A549 treated with ZK216348 at 1 μM for 4 hours (cell line): ENCODE measurements around the gene GLMP. TPM values are rescaled to one million over a fixed set of nuclear protein-coding genes. Genes with fewer than 3 reads are reported as not detected.

ENCODE experiments used
- total RNA-seq: library from RNA; stranded (reverse); fragments of 200-300 nt; extraction: Qiagen RNA extraction; gene quantifications from 5 replicates; pipeline ENCODE4 v1.2.3, GENCODE V29; 2022; ENCODE audit warnings: low read depth

Gene GLMP
- 33.5 to 46.4 TPM (median 44.5 TPM) in 5 replicates for total RNA-seq

GRCh38 chr1:156295391-156295947 lies at the start of gene GLMP:
GLMP (minus strand) TSS chr1:156295679; CDS start chr1:156295645, 34 bp downstream.

GRCh38 chr1:156338180-156338976 lies 42.9 kb upstream of the GLMP start, which contains the start of the genes CCT3 and TSACC:
CCT3 (minus strand) TSS chr1:156338292; CDS start chr1:156338184, 108 bp downstream.
TSACC (plus strand) TSS chr1:156338526; CDS start chr1:156339758, 1,232 bp downstream.

GRCh38 chr1:156298852-156299357 lies 3.4 kb upstream of the GLMP start, which contains the start of gene VHLL:
VHLL (minus strand) TSS chr1:156299307; CDS start chr1:156299189, 118 bp downstream.

GRCh38 chr1:156284112-156284511 lies 11.4 kb downstream of the GLMP start, which contains the start of gene TMEM79:
TMEM79 (plus strand) TSS chr1:156284325; CDS start chr1:156285227, 902 bp downstream.

GRCh38 chr1:156282479-156283222 lies 12.8 kb downstream of the GLMP start, which contains the start of gene SMG5:
SMG5 (minus strand) TSS chr1:156282825; CDS start chr1:156282680, 145 bp downstream.

GRCh38 chr1:156247460-156248322 lies 47.8 kb downstream of the GLMP start, which contains the start of gene PAQR6:
PAQR6 (minus strand) TSS chr1:156248056; CDS start chr1:156246731, 1,325 bp downstream.

Other genes with a start within 250 kb of the GLMP start
- 35.1 to 45.0 TPM (median 43.9 TPM) in 5 replicates for gene UBQLN4, start 241.9 kb downstream of the GLMP start, total RNA-seq
- 133 to 163 TPM (median 154 TPM) in 5 replicates for gene LAMTOR2, start 240.9 kb downstream of the GLMP start, total RNA-seq
- gene RAB25, start 234.5 kb downstream of the GLMP start, total RNA-seq = 0.29 to 0.62 TPM (median 0.38 TPM) in 3 of 5 replicates, not detected in the others
- gene MEX3A, start 213.2 kb downstream of the GLMP start, total RNA-seq = 0.83 to 3.8 TPM (median 2.2 TPM) in 5 replicates
- gene LMNA, start 181.0 kb downstream of the GLMP start, total RNA-seq = 487 to 742 TPM (median 732 TPM) in 5 replicates
- 0.26 to 0.46 TPM (median 0.42 TPM) in 5 replicates for gene SEMA4A, start 142.1 kb downstream of the GLMP start, total RNA-seq
- gene SLC25A44, start 101.6 kb downstream of the GLMP start, total RNA-seq = 24.0 to 30.8 TPM (median 26.1 TPM) in 5 replicates
- gene PMF1, start 82.7 kb downstream of the GLMP start, total RNA-seq = 54.8 to 62.6 TPM (median 56.8 TPM) in 5 replicates
- gene BGLAP, start 53.5 kb downstream of the GLMP start, total RNA-seq = 0.20 to 0.40 TPM (median 0.39 TPM) in 3 of 5 replicates, not detected in the others
- gene PAQR6, start 47.6 kb downstream of the GLMP start, total RNA-seq = 2.9 to 5.5 TPM (median 3.4 TPM) in 5 replicates
- gene SMG5, start 12.9 kb downstream of the GLMP start, total RNA-seq = 32.3 to 54.5 TPM (median 47.9 TPM) in 5 replicates
- gene TMEM79, start 11.4 kb downstream of the GLMP start, total RNA-seq = 6.2 to 9.5 TPM (median 8.5 TPM) in 5 replicates
- not detected in 5 replicates for gene VHLL, start 3.6 kb upstream of the GLMP start, total RNA-seq
- 379 to 436 TPM (median 410 TPM) in 5 replicates for gene CCT3, start 42.6 kb upstream of the GLMP start, total RNA-seq
- gene TSACC, start 42.8 kb upstream of the GLMP start, total RNA-seq = 1.7 to 3.2 TPM (median 2.2 TPM) in 5 replicates
- not detected in 5 replicates for gene RHBG, start 73.5 kb upstream of the GLMP start, total RNA-seq
- 17.8 to 36.2 TPM (median 30.9 TPM) in 5 replicates for gene MEF2D, start 205.1 kb upstream of the GLMP start, total RNA-seq